ENCODE results near the gene FADS2.

FADS2 gene

DNA sequence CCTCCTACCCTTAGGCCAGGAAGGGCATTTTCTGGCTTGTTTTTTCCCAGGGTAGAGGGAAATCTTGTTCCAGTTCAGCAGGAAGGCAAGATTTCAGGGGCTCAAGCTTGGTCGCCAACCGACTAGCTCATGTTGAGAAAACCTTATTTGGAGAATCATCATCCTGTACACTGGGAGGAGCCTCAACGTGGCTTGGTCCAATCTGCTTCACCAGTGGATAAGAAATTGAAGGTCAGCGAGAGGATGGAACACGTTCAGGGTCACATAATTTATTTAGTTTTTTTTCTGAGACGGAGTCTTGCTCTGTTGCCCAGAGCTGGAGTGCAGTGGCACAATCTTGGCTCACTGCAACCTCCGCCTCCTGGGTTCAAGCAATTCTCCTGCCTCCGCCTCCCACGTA lies 20.5 kb downstream of the FADS2 start:
- peaks cover 37% of the 10 kb centered on the region for H3K36me3 ChIP-seq (ENCODE audit: control insufficient read depth, insufficient read depth, low read length)
- H3K27me3 ChIP-seq (replicated peaks; ENCODE audit: control insufficient read depth, insufficient read depth, low read length), result no peaks in the 10 kb centered on the region
- DNase-seq (ENCODE audit: extremely low read depth, insufficient read length), result no peak
- no peak for TF ChIP-seq CTCF (IDR thresholded peaks at IDR 0.05; ENCODE audit: insufficient read depth, low read length, poor library complexity, severe bottlenecking)
- no peak overlapping the region for H3K4me3 ChIP-seq (replicated peaks; ENCODE audit: low read depth, low read length)

DNA sequence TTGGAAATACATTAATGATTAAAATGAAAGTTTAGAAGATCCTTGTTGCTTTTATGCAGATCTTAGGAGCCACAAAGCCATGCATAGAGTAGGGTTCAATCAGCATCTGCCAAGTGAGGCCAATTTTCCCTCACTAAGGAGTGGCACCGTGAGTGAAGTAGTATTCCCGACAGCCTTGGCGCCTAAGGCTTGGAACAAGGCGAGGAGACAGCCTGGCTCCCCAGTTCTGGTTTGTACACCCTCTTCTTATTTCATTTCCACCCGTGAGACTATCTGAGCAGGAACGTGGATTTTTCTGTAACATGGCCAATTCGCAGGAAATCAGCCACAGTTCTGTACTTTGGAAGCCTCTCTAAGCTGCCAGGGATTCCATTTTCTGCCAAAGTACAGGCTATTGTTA lies 22.6 kb downstream of the FADS2 start:
- H3K27me3 ChIP-seq (replicated peaks; ENCODE audit: control insufficient read depth, insufficient read depth, low read length), result no peaks in the 10 kb centered on the region
- no peak overlapping the region for H3K4me3 ChIP-seq (replicated peaks; ENCODE audit: low read depth, low read length)
- no peak for TF ChIP-seq CTCF (IDR thresholded peaks at IDR 0.05; ENCODE audit: insufficient read depth, low read length, poor library complexity, severe bottlenecking)
- peaks cover 49% of the 10 kb centered on the region for H3K36me3 ChIP-seq (ENCODE audit: control insufficient read depth, insufficient read depth, low read length)
- DNase-seq (ENCODE audit: extremely low read depth, insufficient read length), result no peak

GRCh38 chr11:61851113-61851899 lies 23.2 kb downstream of the FADS2 start:
- TF ChIP-seq CTCF (IDR thresholded peaks at IDR 0.05; ENCODE audit: insufficient read depth, low read length, poor library complexity, severe bottlenecking), result no peak
- Histone ChIP-seq H3K27me3 (replicated peaks; ENCODE audit: control insufficient read depth, insufficient read depth, low read length) (no peaks in the 10 kb centered on the region), H3K36me3 (ENCODE audit: control insufficient read depth, insufficient read depth, low read length) (peaks cover 51% of the 10 kb centered on the region), H3K4me3 (replicated peaks; ENCODE audit: low read depth, low read length) (no peak overlapping the region)
- DNase-seq (ENCODE audit: extremely low read depth, insufficient read length), result no peak

GRCh38 chr11:61851900-61852295 lies 23.8 kb downstream of the FADS2 start:
- TF ChIP-seq CTCF (IDR thresholded peaks at IDR 0.05; ENCODE audit: insufficient read depth, low read length, poor library complexity, severe bottlenecking), result no peak
- DNase-seq (ENCODE audit: extremely low read depth, insufficient read length), result no peak
- no peak overlapping the region for H3K4me3 ChIP-seq (replicated peaks; ENCODE audit: low read depth, low read length)
- H3K36me3 ChIP-seq (ENCODE audit: control insufficient read depth, insufficient read depth, low read length), result peaks cover 55% of the 10 kb centered on the region
- H3K27me3 ChIP-seq (replicated peaks; ENCODE audit: control insufficient read depth, insufficient read depth, low read length), result no peaks in the 10 kb centered on the region

- Histone ChIP-seq H3K27me3 (replicated peaks; ENCODE audit: control insufficient read depth, insufficient read depth, low read length) (no peaks in the 10 kb centered on the region), H3K4me3 (replicated peaks; ENCODE audit: low read depth, low read length) (no peak overlapping the region), H3K36me3 (ENCODE audit: control insufficient read depth, insufficient read depth, low read length) (peaks cover 53% of the 10 kb centered on the region)
- TF ChIP-seq CTCF (IDR thresholded peaks at IDR 0.05; ENCODE audit: insufficient read depth, low read length, poor library complexity, severe bottlenecking), result no peak
- DNase-seq (ENCODE audit: extremely low read depth, insufficient read length), result no peak
Observed at GRCh38 chr11:61853698-61854169, 25.6 kb downstream of the FADS2 start.

All from GM06990 (cell line).